Bone marrow (tissue), 2 donors: ENCODE data around the gene TCF4.

Experiments used
- DNase-seq, 2 donors: peaks; one replicate each; lab custom pipeline; 2025; lab: John Stamatoyannopoulos, UW

Gene TCF4

GRCh38 chr18:55322178-55322735, 265.7 kb downstream of the TCF4 start:
- peak in 1 of 2 donors; percentile 71 for DNase-seq

- peak; percentile 52 to 75 for DNase-seq
Observed at GRCh38 chr18:55321265-55322177, 266.5 kb downstream of the TCF4 start.

GRCh38 chr18:55320424-55321264, 267.3 kb downstream of the TCF4 start:
- DNase-seq: no peak

- no peak for DNase-seq
Observed at GRCh38 chr18:55319459-55320193, 268.4 kb downstream of the TCF4 start.

GRCh38 chr18:55318951-55319441, 269.0 kb downstream of the TCF4 start:
- DNase-seq: no peak

GRCh38 chr18:55317864-55318263, 270.1 kb downstream of the TCF4 start:
- no peak for DNase-seq

- DNase-seq: no peak
Observed at GRCh38 chr18:55317324-55317723, 270.7 kb downstream of the TCF4 start.

- DNase-seq: no peak
Observed at GRCh38 chr18:55316486-55317184, 271.4 kb downstream of the TCF4 start.

GRCh38 chr18:55314615-55315237, 273.3 kb downstream of the TCF4 start:
- no peak for DNase-seq

- no peak for DNase-seq
Observed at GRCh38 chr18:55314031-55314430, 274.0 kb downstream of the TCF4 start.

- no peak for DNase-seq
Observed at GRCh38 chr18:55310863-55311262, 277.1 kb downstream of the TCF4 start.

- DNase-seq: no peak
Observed at GRCh38 chr18:55310044-55310676, 277.8 kb downstream of the TCF4 start.

GRCh38 chr18:55309249-55309648, 278.7 kb downstream of the TCF4 start:
- no peak for DNase-seq

GRCh38 chr18:55307505-55307904, 280.5 kb downstream of the TCF4 start:
- no peak for DNase-seq

GRCh38 chr18:55306359-55307024, 281.5 kb downstream of the TCF4 start:
- DNase-seq: no peak

GRCh38 chr18:55302167-55302833, 285.7 kb downstream of the TCF4 start:
- no peak for DNase-seq

- DNase-seq: no peak
Observed at GRCh38 chr18:55301824-55302166, 286.2 kb downstream of the TCF4 start.

GRCh38 chr18:55300936-55301531, 287.0 kb downstream of the TCF4 start:
- DNase-seq: no peak
